Measurements from ENCODE around the gene GALNT18.

GALNT18 gene

DNA sequence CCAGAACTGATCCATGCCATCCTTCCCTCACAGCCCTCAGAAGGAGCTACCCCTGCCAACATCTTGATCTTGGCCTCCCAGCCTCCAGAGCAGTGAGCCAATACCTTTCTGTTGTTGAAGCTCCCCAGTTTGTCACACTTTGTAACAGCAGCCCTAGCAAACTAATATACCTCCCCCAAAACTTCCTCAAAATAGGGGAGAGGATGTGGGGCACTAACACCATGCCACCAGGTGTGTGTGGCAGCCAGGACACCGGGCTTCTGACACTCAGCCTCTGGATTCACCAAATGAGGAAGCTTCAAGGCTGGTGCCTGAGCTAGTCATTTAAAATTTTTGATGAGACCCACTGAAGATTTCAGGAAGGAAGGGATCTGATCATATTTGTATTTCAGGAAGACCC, 353.7 kb downstream of the GALNT18 start:
- Histone ChIP-seq H3K4me3 (replicated peaks; ENCODE audit: insufficient read depth, low read length) (no peak overlapping the region), H3K27me3 (ENCODE audit: insufficient read depth, poor library complexity, severe bottlenecking) (no peaks in the 10 kb centered on the region), H3K27ac (replicated peaks) (no peak overlapping the region)
- no peak for DNase-seq (ENCODE audit: low read depth in 1 of 2, low spot score in 1 of 2)
- no peak for TF ChIP-seq SPI1 (IDR thresholded peaks at IDR 0.05; ENCODE audit: borderline replicate concordance, low read depth)
- TF ChIP-seq, protein P1, sequence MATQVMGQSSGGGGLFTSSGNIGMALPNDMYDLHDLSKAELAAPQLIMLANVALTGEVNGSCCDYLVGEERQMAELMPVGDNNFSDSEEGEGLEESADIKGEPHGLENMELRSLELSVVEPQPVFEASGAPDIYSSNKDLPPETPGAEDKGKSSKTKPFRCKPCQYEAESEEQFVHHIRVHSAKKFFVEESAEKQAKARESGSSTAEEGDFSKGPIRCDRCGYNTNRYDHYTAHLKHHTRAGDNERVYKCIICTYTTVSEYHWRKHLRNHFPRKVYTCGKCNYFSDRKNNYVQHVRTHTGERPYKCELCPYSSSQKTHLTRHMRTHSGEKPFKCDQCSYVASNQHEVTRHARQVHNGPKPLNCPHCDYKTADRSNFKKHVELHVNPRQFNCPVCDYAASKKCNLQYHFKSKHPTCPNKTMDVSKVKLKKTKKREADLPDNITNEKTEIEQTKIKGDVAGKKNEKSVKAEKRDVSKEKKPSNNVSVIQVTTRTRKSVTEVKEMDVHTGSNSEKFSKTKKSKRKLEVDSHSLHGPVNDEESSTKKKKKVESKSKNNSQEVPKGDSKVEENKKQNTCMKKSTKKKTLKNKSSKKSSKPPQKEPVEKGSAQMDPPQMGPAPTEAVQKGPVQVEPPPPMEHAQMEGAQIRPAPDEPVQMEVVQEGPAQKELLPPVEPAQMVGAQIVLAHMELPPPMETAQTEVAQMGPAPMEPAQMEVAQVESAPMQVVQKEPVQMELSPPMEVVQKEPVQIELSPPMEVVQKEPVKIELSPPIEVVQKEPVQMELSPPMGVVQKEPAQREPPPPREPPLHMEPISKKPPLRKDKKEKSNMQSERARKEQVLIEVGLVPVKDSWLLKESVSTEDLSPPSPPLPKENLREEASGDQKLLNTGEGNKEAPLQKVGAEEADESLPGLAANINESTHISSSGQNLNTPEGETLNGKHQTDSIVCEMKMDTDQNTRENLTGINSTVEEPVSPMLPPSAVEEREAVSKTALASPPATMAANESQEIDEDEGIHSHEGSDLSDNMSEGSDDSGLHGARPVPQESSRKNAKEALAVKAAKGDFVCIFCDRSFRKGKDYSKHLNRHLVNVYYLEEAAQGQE (IDR thresholded peaks at IDR 0.05; ENCODE audit: insufficient replicate concordance, low read depth), result no peak
- TF ChIP-seq GABPA (IDR thresholded peaks at IDR 0.05; ENCODE audit: low read depth), result no peak
- TF ChIP-seq, protein P2, sequence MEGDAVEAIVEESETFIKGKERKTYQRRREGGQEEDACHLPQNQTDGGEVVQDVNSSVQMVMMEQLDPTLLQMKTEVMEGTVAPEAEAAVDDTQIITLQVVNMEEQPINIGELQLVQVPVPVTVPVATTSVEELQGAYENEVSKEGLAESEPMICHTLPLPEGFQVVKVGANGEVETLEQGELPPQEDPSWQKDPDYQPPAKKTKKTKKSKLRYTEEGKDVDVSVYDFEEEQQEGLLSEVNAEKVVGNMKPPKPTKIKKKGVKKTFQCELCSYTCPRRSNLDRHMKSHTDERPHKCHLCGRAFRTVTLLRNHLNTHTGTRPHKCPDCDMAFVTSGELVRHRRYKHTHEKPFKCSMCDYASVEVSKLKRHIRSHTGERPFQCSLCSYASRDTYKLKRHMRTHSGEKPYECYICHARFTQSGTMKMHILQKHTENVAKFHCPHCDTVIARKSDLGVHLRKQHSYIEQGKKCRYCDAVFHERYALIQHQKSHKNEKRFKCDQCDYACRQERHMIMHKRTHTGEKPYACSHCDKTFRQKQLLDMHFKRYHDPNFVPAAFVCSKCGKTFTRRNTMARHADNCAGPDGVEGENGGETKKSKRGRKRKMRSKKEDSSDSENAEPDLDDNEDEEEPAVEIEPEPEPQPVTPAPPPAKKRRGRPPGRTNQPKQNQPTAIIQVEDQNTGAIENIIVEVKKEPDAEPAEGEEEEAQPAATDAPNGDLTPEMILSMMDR (IDR thresholded peaks at IDR 0.05; ENCODE audit: insufficient read depth, low read length), result no peak
- TF ChIP-seq POLR2AphosphoS5 (IDR thresholded peaks at IDR 0.05; ENCODE audit: low read depth), result no peak

GRCh38 chr11:11267312-11267711, 354.5 kb downstream of the GALNT18 start:
- Histone ChIP-seq H3K27me3 (ENCODE audit: insufficient read depth, poor library complexity, severe bottlenecking) (peaks cover 2% of the 10 kb centered on the region), H3K27ac (replicated peaks) (no peak overlapping the region), H3K4me3 (replicated peaks; ENCODE audit: insufficient read depth, low read length) (no peak overlapping the region)
- DNase-seq (ENCODE audit: low read depth in 1 of 2, low spot score in 1 of 2), result no peak
- TF ChIP-seq SPI1 (IDR thresholded peaks at IDR 0.05; ENCODE audit: borderline replicate concordance, low read depth) (no peak), POLR2AphosphoS5 (IDR thresholded peaks at IDR 0.05; ENCODE audit: low read depth) (no peak), GABPA (IDR thresholded peaks at IDR 0.05; ENCODE audit: low read depth) (no peak)
- TF ChIP-seq, protein P1 (IDR thresholded peaks at IDR 0.05; ENCODE audit: insufficient replicate concordance, low read depth), result no peak
- TF ChIP-seq, protein P2 (IDR thresholded peaks at IDR 0.05; ENCODE audit: insufficient read depth, low read length), result no peak

GRCh38 chr11:11265994-11266606, 355.7 kb downstream of the GALNT18 start:
- DNase-seq (ENCODE audit: low read depth in 1 of 2, low spot score in 1 of 2), result peak; percentile 16 to 27
- Histone ChIP-seq H3K27ac (replicated peaks) (no peak overlapping the region), H3K27me3 (ENCODE audit: insufficient read depth, poor library complexity, severe bottlenecking) (peaks cover 2% of the 10 kb centered on the region), H3K4me3 (replicated peaks; ENCODE audit: insufficient read depth, low read length) (no peak overlapping the region)
- TF ChIP-seq POLR2AphosphoS5 (IDR thresholded peaks at IDR 0.05; ENCODE audit: low read depth), result no peak
- TF ChIP-seq, protein P2 (IDR thresholded peaks at IDR 0.05; ENCODE audit: insufficient read depth, low read length), result peak; percentile 80

- no peak for DNase-seq (ENCODE audit: low read depth in 1 of 2, low spot score in 1 of 2)
- no peak for TF ChIP-seq SPI1 (IDR thresholded peaks at IDR 0.05; ENCODE audit: borderline replicate concordance, low read depth)
- no peak for TF ChIP-seq POLR2AphosphoS5 (IDR thresholded peaks at IDR 0.05; ENCODE audit: low read depth)
- no peak for TF ChIP-seq GABPA (IDR thresholded peaks at IDR 0.05; ENCODE audit: low read depth)
- TF ChIP-seq, protein P2 (IDR thresholded peaks at IDR 0.05; ENCODE audit: insufficient read depth, low read length), result no peak
- TF ChIP-seq, protein P1 (IDR thresholded peaks at IDR 0.05; ENCODE audit: insufficient replicate concordance, low read depth), result no peak
- H3K27me3 ChIP-seq (ENCODE audit: insufficient read depth, poor library complexity, severe bottlenecking), result peaks cover 2% of the 10 kb centered on the region
- H3K4me3 ChIP-seq (replicated peaks; ENCODE audit: insufficient read depth, low read length), result no peak overlapping the region
- no peak overlapping the region for H3K27ac ChIP-seq (replicated peaks)
These were observed 356.5 kb downstream of the GALNT18 start for GRCh38 chr11:11265320-11265719.
